Measurements from ENCODE around the gene F8.

Gene F8

DNA sequence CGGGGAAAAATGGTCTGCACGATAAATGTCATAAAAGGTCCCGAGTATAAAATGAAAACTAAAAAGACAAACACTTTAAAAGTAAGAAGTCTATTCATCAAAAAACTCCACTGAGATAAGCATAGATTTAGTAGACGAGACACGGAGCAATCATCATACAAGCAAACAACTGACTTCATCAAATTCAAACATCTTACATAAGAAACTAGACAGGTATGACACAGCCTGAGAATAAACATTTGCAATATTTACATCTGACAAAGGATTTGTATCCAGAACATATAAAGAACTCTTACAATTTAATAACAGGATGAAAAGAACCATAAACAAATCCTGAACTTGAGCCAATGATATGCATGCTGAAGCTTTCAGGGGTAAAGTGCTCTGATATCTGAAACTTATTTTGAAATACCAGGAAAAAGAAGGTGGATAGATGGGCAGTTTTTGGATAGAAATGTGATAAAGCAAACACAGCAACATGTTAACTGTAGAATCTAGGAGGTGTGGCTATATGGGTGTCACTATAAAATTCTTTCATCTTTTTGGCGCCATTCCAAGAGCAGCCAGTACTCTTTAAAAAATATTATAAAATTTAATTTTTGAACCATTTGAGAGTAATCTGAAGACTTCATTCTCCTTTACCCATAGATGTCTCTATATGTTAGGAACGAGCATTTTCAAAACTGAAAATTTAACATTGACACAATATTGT lies 229.3 kb downstream of the F8 start:
- TF ChIP-seq NFIC (IDR thresholded peaks at IDR 0.05) (no peak), EGR1 (IDR thresholded peaks at IDR 0.05) (no peak), RAD21 (IDR thresholded peaks at IDR 0.05; ENCODE audit: low read depth) (no peak), CEBPB (IDR thresholded peaks at IDR 0.05) (no peak), ZBTB7A (IDR thresholded peaks at IDR 0.05; ENCODE audit: low read depth) (no peak), FOXM1 (IDR thresholded peaks at IDR 0.05; ENCODE audit: borderline replicate concordance, low read depth) (no peak), YY1 (IDR thresholded peaks at IDR 0.05; ENCODE audit: low read depth) (no peak), TEAD4 (IDR thresholded peaks at IDR 0.05) (no peak), EP300 (IDR thresholded peaks at IDR 0.05; ENCODE audit: borderline replicate concordance) (no peak), CREB1 (IDR thresholded peaks at IDR 0.05; ENCODE audit: low read depth) (no peak), MAX (IDR thresholded peaks at IDR 0.05) (no peak), TAF1 (IDR thresholded peaks at IDR 0.05; ENCODE audit: low read depth) (no peak), TCF12 (IDR thresholded peaks at IDR 0.05; ENCODE audit: low read depth) (no peak)
- TF ChIP-seq, protein P1, sequence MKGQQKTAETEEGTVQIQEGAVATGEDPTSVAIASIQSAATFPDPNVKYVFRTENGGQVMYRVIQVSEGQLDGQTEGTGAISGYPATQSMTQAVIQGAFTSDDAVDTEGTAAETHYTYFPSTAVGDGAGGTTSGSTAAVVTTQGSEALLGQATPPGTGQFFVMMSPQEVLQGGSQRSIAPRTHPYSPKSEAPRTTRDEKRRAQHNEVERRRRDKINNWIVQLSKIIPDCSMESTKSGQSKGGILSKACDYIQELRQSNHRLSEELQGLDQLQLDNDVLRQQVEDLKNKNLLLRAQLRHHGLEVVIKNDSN (IDR thresholded peaks at IDR 0.05), result no peak
- TF ChIP-seq, protein P2, sequence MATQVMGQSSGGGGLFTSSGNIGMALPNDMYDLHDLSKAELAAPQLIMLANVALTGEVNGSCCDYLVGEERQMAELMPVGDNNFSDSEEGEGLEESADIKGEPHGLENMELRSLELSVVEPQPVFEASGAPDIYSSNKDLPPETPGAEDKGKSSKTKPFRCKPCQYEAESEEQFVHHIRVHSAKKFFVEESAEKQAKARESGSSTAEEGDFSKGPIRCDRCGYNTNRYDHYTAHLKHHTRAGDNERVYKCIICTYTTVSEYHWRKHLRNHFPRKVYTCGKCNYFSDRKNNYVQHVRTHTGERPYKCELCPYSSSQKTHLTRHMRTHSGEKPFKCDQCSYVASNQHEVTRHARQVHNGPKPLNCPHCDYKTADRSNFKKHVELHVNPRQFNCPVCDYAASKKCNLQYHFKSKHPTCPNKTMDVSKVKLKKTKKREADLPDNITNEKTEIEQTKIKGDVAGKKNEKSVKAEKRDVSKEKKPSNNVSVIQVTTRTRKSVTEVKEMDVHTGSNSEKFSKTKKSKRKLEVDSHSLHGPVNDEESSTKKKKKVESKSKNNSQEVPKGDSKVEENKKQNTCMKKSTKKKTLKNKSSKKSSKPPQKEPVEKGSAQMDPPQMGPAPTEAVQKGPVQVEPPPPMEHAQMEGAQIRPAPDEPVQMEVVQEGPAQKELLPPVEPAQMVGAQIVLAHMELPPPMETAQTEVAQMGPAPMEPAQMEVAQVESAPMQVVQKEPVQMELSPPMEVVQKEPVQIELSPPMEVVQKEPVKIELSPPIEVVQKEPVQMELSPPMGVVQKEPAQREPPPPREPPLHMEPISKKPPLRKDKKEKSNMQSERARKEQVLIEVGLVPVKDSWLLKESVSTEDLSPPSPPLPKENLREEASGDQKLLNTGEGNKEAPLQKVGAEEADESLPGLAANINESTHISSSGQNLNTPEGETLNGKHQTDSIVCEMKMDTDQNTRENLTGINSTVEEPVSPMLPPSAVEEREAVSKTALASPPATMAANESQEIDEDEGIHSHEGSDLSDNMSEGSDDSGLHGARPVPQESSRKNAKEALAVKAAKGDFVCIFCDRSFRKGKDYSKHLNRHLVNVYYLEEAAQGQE (IDR thresholded peaks at IDR 0.05; ENCODE audit: low read depth), result no peak

- TF ChIP-seq YY1 (IDR thresholded peaks at IDR 0.05; ENCODE audit: low read depth), result no peak
- no peak for TF ChIP-seq EGR1 (IDR thresholded peaks at IDR 0.05)
- TF ChIP-seq EP300 (IDR thresholded peaks at IDR 0.05; ENCODE audit: borderline replicate concordance), result no peak
- no peak for TF ChIP-seq CREB1 (IDR thresholded peaks at IDR 0.05; ENCODE audit: low read depth)
- no peak for TF ChIP-seq FOXM1 (IDR thresholded peaks at IDR 0.05; ENCODE audit: borderline replicate concordance, low read depth)
- no peak for TF ChIP-seq NFIC (IDR thresholded peaks at IDR 0.05)
- TF ChIP-seq, protein P1 (IDR thresholded peaks at IDR 0.05), result no peak
- no peak for TF ChIP-seq TCF12 (IDR thresholded peaks at IDR 0.05; ENCODE audit: low read depth)
- TF ChIP-seq, protein P2 (IDR thresholded peaks at IDR 0.05; ENCODE audit: low read depth), result no peak
- TF ChIP-seq CEBPB (IDR thresholded peaks at IDR 0.05), result no peak
- no peak for TF ChIP-seq RAD21 (IDR thresholded peaks at IDR 0.05; ENCODE audit: low read depth)
These were observed 230.6 kb downstream of the F8 start for GRCh38 chrX:154791939-154792338.

- TF ChIP-seq ZBTB7A (IDR thresholded peaks at IDR 0.05; ENCODE audit: low read depth) (no peak), CEBPB (IDR thresholded peaks at IDR 0.05) (no peak), TAF1 (IDR thresholded peaks at IDR 0.05; ENCODE audit: low read depth) (no peak), TEAD4 (IDR thresholded peaks at IDR 0.05) (no peak), CREB1 (IDR thresholded peaks at IDR 0.05; ENCODE audit: low read depth) (no peak), YY1 (IDR thresholded peaks at IDR 0.05; ENCODE audit: low read depth) (no peak), EGR1 (IDR thresholded peaks at IDR 0.05) (no peak), RAD21 (IDR thresholded peaks at IDR 0.05; ENCODE audit: low read depth) (no peak)
- TF ChIP-seq, protein P2 (IDR thresholded peaks at IDR 0.05; ENCODE audit: low read depth), result no peak
These were observed 231.1 kb downstream of the F8 start for GRCh38 chrX:154791467-154791866.
